Measurements from ENCODE around the gene PLCH1.

- TF ChIP-seq DIDO1 (tag; IDR thresholded peaks at IDR 0.05; ENCODE audit: low read depth) (no peak), ZNF140 (CRISPR knock-in tag; IDR thresholded peaks at IDR 0.05) (no peak), USF2 (CRISPR knock-in tag; IDR thresholded peaks at IDR 0.05) (no peak), MAX (CRISPR knock-in tag; IDR thresholded peaks at IDR 0.05) (no peak), SIN3A (IDR thresholded peaks at IDR 0.05; ENCODE audit: borderline replicate concordance in 2 of 2, control insufficient read depth in 1 of 2, low read depth in 2 of 2, low read length in 2 of 2) (no peak)
- TF ChIP-seq, protein P1, sequence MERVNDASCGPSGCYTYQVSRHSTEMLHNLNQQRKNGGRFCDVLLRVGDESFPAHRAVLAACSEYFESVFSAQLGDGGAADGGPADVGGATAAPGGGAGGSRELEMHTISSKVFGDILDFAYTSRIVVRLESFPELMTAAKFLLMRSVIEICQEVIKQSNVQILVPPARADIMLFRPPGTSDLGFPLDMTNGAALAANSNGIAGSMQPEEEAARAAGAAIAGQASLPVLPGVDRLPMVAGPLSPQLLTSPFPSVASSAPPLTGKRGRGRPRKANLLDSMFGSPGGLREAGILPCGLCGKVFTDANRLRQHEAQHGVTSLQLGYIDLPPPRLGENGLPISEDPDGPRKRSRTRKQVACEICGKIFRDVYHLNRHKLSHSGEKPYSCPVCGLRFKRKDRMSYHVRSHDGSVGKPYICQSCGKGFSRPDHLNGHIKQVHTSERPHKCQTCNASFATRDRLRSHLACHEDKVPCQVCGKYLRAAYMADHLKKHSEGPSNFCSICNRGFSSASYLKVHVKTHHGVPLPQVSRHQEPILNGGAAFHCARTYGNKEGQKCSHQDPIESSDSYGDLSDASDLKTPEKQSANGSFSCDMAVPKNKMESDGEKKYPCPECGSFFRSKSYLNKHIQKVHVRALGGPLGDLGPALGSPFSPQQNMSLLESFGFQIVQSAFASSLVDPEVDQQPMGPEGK (CRISPR knock-in tag; IDR thresholded peaks at IDR 0.05; ENCODE audit: borderline replicate concordance) = no peak
- TF ChIP-seq, protein P2, sequence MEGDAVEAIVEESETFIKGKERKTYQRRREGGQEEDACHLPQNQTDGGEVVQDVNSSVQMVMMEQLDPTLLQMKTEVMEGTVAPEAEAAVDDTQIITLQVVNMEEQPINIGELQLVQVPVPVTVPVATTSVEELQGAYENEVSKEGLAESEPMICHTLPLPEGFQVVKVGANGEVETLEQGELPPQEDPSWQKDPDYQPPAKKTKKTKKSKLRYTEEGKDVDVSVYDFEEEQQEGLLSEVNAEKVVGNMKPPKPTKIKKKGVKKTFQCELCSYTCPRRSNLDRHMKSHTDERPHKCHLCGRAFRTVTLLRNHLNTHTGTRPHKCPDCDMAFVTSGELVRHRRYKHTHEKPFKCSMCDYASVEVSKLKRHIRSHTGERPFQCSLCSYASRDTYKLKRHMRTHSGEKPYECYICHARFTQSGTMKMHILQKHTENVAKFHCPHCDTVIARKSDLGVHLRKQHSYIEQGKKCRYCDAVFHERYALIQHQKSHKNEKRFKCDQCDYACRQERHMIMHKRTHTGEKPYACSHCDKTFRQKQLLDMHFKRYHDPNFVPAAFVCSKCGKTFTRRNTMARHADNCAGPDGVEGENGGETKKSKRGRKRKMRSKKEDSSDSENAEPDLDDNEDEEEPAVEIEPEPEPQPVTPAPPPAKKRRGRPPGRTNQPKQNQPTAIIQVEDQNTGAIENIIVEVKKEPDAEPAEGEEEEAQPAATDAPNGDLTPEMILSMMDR (IDR thresholded peaks at IDR 0.05 in 2 of 3, conservative IDR thresholded peaks at IDR 0.05 in 1 of 3; ENCODE audit: insufficient read depth in 2 of 3, low read depth in 1 of 3, low read length in 3 of 3) = no peak
Observed at GRCh38 chr3:155453512-155453911, 291.4 kb downstream of the PLCH1 start.

All from K562 (cell line).